Measurements from ENCODE around the gene NADSYN1.
"Not testable (repeated sequence)": the region's sequence is repeated elsewhere in the genome, so short reads cannot be mapped to it uniquely, and the experiment has no call there.

NADSYN1 gene

DNA sequence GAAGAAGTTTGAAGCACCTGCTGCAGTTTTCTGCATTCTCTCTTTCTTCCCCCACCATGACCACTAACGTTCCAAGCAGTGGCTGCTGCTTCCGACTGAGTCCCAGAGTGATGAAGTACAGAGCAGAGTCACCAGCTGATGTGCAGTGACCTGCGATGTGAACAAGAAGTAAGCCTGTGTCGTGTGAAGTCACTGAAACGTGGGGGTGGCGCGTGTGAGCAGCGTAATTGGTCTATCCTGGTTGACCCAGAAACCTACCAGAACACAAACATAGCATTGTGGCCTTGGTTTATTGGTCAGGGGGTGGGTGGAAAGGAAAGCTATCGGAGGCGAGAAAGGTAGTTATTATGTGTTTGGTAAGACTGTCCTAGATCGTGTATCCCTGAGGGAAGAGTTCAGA, 77.6 kb downstream of the NADSYN1 start:
- no peak for DNase-seq

DNA sequence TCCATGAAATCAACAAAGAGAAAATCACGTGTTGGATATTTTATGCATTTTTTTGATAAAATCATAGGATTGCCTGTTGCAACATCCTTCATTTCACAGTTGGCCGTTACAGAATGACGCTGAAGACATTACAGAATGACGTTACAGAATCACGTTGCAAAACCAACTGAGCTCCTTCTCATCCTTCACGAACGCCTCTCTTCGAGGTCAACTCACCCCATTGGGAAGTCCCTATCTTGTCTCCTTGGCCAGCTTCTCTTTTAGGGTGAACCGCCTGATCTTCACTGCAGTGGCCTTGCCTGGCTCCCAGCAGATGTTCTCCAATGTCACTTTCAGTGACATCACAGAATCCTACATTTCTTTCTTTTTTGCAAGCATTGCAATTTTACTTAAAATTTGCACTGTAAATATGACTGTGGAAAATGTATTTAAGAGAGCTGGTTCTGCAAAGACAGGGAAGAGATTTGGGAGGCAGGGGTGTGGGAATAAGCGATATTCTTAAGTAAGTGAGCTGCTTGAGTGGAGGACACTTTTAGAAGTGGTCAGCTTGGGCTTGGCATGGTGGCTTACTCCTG, 79.1 kb downstream of the NADSYN1 start:
- DNase-seq = no peak

GRCh38 chr11:71534711-71535608, 82.0 kb downstream of the NADSYN1 start:
- DNase-seq = not testable (repeated sequence)

- DNase-seq = no peak
These were observed 82.8 kb downstream of the NADSYN1 start for GRCh38 chr11:71535825-71536224.

DNA sequence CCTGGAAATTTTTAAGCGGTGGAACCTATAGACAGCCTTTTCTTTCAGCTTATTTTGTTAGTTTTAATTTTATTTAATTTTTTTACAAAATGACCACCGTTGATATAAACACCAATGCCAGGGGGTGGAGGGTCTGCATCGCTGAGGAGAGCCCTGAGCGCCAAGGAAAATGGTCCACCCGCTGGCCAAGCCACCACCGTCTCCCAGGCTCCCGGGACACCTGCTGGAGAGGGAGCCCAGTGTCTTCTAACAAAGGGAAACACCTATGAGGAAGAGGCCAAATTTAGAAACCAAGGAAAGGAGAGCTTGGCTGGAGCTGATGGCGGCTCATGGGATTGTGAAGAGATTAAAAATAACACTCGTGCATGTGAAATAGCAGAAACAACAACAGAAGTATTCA, 84.5 kb downstream of the NADSYN1 start:
- DNase-seq = no peak

DNA sequence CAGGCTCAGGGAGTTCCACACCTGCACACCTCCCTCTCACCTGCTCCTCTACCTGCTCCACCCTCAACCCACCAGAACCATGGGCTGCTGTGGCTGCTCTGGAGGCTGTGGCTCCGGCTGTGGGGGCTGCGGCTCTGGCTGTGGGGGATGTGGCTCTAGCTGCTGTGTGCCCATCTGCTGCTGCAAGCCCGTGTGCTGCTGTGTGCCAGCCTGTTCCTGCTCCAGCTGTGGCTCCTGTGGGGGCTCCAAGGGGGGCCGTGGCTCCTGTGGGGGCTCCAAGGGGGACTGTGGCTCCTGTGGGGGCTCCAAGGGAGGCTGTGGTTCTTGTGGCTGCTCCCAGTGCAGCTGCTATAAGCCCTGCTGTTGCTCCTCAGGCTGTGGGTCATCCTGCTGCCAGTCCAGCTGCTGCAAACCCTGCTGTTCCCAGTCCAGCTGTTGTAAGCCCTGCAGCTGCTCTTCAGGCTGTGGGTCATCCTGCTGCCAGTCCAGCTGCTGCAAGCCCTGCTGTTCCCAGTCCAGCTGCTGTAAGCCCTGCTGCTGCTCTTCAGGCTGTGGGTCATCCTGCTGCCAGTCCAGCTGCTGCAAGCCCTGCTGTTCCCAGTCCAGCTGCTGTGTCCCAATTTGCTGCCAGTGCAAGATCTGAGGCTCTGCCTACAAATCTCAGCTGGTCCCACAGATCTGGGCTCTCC, 85.1 kb downstream of the NADSYN1 start, which contains the start of gene KRTAP5-8:
TSS of gene KRTAP5-8 (plus strand) at position 49 of the 689 bp plus-strand sequence. CDS start at position 80, 31 bp downstream.
- not testable (repeated sequence) for DNase-seq

DNA sequence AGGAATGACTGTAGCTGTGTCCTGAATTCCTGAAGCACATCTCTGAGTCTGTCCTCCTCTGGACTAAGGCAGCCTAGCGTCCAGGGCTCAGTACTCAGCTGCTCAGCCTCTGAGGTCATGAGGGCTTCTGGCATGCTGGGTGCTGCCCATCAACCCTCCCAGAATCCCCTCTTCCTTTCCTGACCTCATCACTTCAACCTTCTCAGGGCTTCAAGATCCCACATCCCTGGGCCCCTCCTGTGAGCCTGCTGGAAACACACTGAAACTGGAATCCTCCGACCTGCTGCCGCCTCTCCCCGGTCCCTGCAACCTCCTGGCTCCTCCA, 85.6 kb downstream of the NADSYN1 start:
- no peak for DNase-seq

- no peak for DNase-seq
These were observed 86.0 kb downstream of the NADSYN1 start for GRCh38 chr11:71539017-71539416.

- not testable (repeated sequence) for DNase-seq
These were observed 87.0 kb downstream of the NADSYN1 start for GRCh38 chr11:71539971-71540370.

GRCh38 chr11:71540521-71541304, 87.7 kb downstream of the NADSYN1 start:
- DNase-seq = not testable (repeated sequence)

- no peak for DNase-seq
These were observed 89.4 kb downstream of the NADSYN1 start for GRCh38 chr11:71542382-71542781.

DNA sequence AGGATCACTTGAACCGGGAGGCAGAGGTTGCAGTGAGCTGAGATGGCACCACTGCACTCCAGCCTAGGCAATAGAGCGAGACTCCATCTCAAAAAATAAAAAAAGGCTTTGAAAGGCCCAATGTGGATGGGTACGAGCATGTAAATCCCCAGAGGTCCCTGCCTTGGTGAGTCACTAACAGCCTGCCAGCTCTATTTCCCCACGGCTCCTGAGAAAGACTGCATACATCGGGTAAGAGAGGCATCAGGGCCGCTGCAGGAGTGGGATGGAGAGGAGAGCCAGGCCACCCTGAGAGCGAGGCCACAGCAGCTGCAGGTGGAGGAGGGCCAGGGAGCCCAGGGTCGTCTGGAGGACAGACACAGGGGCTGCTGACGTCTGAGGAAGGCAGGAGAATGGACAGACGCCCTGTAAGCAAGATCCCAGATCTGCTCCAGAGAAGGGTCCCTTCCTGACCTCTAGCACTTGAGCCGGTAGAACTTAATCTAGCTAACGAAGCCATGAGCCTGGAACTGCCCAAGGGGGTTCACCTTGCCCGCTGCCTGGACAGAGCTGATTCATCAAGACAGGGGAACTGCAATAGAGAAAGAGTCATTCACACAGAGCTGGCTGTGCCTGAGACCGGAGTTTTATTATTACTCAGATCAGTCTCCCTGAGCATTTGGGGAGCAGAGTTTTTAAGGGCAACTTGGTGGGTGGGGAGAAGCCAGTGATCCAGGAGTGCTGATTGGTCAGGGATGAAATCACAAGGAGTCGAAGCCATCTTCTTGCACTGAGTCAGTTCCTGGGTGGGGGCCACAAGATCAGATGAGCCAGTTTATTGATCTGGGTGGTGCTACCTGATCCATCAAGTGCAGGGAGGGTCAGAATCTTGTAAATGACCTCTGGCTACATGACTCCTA, 90.1 kb downstream of the NADSYN1 start:
- no peak for DNase-seq

DNA sequence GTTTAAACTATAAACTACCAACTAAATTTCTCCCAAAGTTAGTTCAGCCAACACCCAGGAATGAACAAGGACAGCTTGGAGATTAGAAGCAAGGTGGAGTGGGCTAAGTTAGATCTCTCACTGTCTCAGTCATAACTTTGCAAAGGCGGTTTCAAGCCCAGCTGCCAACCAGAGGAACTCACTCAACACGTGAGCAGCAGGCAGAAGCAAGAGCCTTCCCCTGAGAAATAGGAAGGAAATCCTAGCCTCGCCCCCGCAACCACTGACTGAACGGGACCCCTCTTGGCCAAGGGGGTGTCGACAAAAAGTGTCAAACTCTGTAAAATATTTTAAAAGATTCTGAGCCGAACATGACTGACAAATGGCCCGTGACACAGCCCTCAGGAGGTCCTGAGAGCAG, 90.9 kb downstream of the NADSYN1 start:
- no peak for DNase-seq

GRCh38 chr11:71544525-71545214, 91.7 kb downstream of the NADSYN1 start:
- DNase-seq = no peak

DNA sequence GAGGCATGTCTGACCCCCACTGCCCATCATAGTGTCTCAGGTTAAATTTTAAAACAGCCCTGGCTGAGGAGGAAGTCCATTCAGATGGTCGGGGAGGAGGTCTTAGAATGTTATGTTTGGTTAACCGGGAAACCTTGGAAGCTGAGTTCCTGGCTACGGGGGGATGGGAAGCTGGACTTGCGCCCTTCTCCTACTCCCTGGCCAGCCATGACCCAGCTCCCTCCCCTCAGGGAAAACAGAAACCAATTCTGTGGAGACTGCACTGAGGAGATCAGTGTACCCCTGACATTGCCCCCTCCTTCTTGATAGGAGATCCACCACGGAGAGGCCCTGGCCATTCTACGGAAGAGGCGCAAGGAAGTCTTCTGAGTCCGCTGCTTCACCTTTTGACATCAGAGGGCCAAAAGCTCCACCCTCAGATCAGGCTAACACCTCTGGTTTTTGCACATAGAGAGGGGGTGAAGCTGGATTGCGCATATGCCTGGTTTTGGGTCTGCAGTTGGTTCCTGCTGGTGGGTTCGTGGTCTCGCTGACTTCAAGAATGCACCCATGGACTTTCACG, 92.5 kb downstream of the NADSYN1 start:
- no peak for DNase-seq

- no peak for DNase-seq
These were observed 95.1 kb downstream of the NADSYN1 start, which contains the start of gene KRTAP5-9 for GRCh38 chr11:71548120-71548519. KRTAP5-9 (plus strand) TSS chr11:71548420; CDS start chr11:71548658, 238 bp downstream.

DNA sequence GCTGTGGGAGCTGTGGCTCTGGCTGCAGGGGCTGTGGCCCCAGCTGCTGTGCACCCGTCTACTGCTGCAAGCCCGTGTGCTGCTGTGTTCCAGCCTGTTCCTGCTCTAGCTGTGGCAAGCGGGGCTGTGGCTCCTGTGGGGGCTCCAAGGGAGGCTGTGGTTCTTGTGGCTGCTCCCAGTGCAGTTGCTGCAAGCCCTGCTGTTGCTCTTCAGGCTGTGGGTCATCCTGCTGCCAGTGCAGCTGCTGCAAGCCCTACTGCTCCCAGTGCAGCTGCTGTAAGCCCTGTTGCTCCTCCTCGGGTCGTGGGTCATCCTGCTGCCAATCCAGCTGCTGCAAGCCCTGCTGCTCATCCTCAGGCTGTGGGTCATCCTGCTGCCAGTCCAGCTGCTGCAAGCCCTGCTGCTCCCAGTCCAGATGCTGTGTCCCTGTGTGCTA, 95.7 kb downstream of the NADSYN1 start:
- no peak for DNase-seq

Measured in amniotic stem cell (primary cell).